Lung (tissue), 12 donors: ENCODE results near the gene ANKS1A. TPM values are rescaled to one million over a fixed set of nuclear protein-coding genes. Genes with fewer than 3 reads are reported as not detected.

Experiments used
- ATAC-seq: fragments of 200-7000 bp; cut with Tn5 transposase; one replicate; pipeline ENCODE4 v1.9.1; 2020; ENCODE audit warnings: moderate number of reproducible peaks; ENCODE audit not compliant: insufficient read depth, low FRiP score
- DNase-seq, 3 donors: peaks; one replicate each; pipeline ENCODE4 v3.0.0-alpha.2; 2013 to 2017
- H3K27ac ChIP-seq, 2 donors: one replicate each; pipeline ENCODE4 v1.5.1; 2013; ENCODE audit warnings: mild to moderate bottlenecking in 2 of 2, moderate library complexity in 2 of 2, control low read depth in 1 of 2, inconsistent platforms in 1 of 2, low read depth in 1 of 2, low read length in 1 of 2
- H3K27me3 ChIP-seq, 3 donors: one replicate each; pipeline ENCODE4 v1.5.1; 2013; ENCODE audit warnings: low read length in 2 of 3; ENCODE audit not compliant: control insufficient read depth in 3 of 3, insufficient read depth in 3 of 3
- H3K36me3 ChIP-seq, 4 donors: one replicate each; pipeline ENCODE4 v1.5.1; 2013; ENCODE audit warnings: low read length in 4 of 4, mild to moderate bottlenecking in 1 of 4, moderate library complexity in 1 of 4; ENCODE audit not compliant: control insufficient read depth in 4 of 4, insufficient read depth in 4 of 4
- H3K4me1 ChIP-seq, 5 donors: one replicate each; pipeline ENCODE4 v1.5.1; 2013; ENCODE audit warnings: low read length in 5 of 5, mild to moderate bottlenecking in 2 of 5, moderate library complexity in 1 of 5; ENCODE audit not compliant: control insufficient read depth in 5 of 5, insufficient read depth in 5 of 5
- H3K4me3 ChIP-seq: one replicate; pipeline ENCODE4 v1.5.1; 2013; ENCODE audit warnings: mild to moderate bottlenecking, control low read depth, moderate library complexity
- H3K9ac ChIP-seq, 2 donors: one replicate each; pipeline ENCODE4 v1.5.1; 2013; ENCODE audit warnings: low read length in 2 of 2, control low read depth in 1 of 2; ENCODE audit not compliant: insufficient read depth in 1 of 2
- H3K9me3 ChIP-seq, 4 donors: one replicate each; pipeline ENCODE4 v1.5.1; 2013; ENCODE audit warnings: low read length in 3 of 4, mild to moderate bottlenecking in 1 of 4, moderate library complexity in 1 of 4; ENCODE audit not compliant: control insufficient read depth in 4 of 4, insufficient read depth in 3 of 4
- WGBS, 2 donors: extraction: QIAGEN DNeasy Blood & Tissue Kit; methylation state at CpG; one replicate each; pipeline ENCODE4 v1.1.7; 2013; 5-methylcytosine and 5-hydroxymethylcytosine counted together
- polyA plus RNA-seq, 2 donors: library from polyadenylated mRNA; stranded (reverse); fragments of 200-250 nt; gene quantifications; one replicate each; pipeline ENCODE4 v1.2.1, GENCODE V29; 2013
- total RNA-seq, 2 donors: library from RNA; depleted of rRNA in 1 of 2; stranded (reverse); fragments of >200 nt in 1 of 2; gene quantifications; one replicate each; pipeline ENCODE4 v1.2.1, GENCODE V29; 2014 to 2021
- TF ChIP-seq, protein P1 (sequence below): IDR thresholded peaks from 2 replicates; pipeline ENCODE4 v1.5.1; 2012; ENCODE audit warnings: mild to moderate bottlenecking; ENCODE audit errors: control extremely low read depth, extremely low read depth
- donor health status: control.
- donor health status: control.
- donor health status: Bipolar disorder and iron deficiency.
- donor health status: healthy.
- donor health status: DM: yes; HTN: yes; CAD: no.

ANKS1A gene
- total and polyA plus RNA-seq, 4 donors: 10.4 to 40.6 (median 24.3) TPM

- H3K36me3 ChIP-seq: peaks cover 0 to 44% (median 8%) of the 10 kb centered on the region in 4 donors
- H3K4me1 ChIP-seq: peaks cover 0 to 4% (median 0%) of the 10 kb centered on the region in 5 donors
- H3K27ac ChIP-seq: no peak overlapping the region
- no peak overlapping the region for H3K4me3 ChIP-seq
- TF ChIP-seq, protein P1, sequence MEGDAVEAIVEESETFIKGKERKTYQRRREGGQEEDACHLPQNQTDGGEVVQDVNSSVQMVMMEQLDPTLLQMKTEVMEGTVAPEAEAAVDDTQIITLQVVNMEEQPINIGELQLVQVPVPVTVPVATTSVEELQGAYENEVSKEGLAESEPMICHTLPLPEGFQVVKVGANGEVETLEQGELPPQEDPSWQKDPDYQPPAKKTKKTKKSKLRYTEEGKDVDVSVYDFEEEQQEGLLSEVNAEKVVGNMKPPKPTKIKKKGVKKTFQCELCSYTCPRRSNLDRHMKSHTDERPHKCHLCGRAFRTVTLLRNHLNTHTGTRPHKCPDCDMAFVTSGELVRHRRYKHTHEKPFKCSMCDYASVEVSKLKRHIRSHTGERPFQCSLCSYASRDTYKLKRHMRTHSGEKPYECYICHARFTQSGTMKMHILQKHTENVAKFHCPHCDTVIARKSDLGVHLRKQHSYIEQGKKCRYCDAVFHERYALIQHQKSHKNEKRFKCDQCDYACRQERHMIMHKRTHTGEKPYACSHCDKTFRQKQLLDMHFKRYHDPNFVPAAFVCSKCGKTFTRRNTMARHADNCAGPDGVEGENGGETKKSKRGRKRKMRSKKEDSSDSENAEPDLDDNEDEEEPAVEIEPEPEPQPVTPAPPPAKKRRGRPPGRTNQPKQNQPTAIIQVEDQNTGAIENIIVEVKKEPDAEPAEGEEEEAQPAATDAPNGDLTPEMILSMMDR: no peak
- no peaks in the 10 kb centered on the region for H3K9me3 ChIP-seq
- DNase-seq (no peak), ATAC-seq (no peak)
- no peaks in the 10 kb centered on the region for H3K27me3 ChIP-seq
- 72 to 77% methylated on average over 15 of the region's 15 CpGs for WGBS, 2 donors
- no peak overlapping the region for H3K9ac ChIP-seq
Observed at GRCh38 chr6:35072051-35072697, 183.1 kb downstream of the ANKS1A start.

- no peak for ATAC-seq
- no peaks in the 10 kb centered on the region for H3K9me3 ChIP-seq
- no peak for DNase-seq
- WGBS, 2 donors: 84 to 89% methylated on average over 9 of the region's 9 CpGs
- no peak overlapping the region for H3K27ac ChIP-seq
- no peaks in the 10 kb centered on the region for H3K27me3 ChIP-seq
- no peak overlapping the region for H3K9ac ChIP-seq
- peaks cover 0 to 4% (median 0%) of the 10 kb centered on the region in 5 donors for H3K4me1 ChIP-seq
- H3K4me3 ChIP-seq: no peak overlapping the region
- peaks cover 0 to 45% (median 8%) of the 10 kb centered on the region in 4 donors for H3K36me3 ChIP-seq
- TF ChIP-seq, protein P1: no peak
Observed at GRCh38 chr6:35072698-35073055, 183.6 kb downstream of the ANKS1A start.

GRCh38 chr6:35073211-35073610 is 184.2 kb downstream of the ANKS1A start:
- peaks cover 0 to 48% (median 7%) of the 10 kb centered on the region in 4 donors for H3K36me3 ChIP-seq
- TF ChIP-seq, protein P1: no peak
- WGBS, 2 donors: 94 to 99% methylated on average over 10 of the region's 10 CpGs
- H3K4me1 ChIP-seq: peaks cover 0 to 4% (median 0%) of the 10 kb centered on the region in 5 donors
- no peaks in the 10 kb centered on the region for H3K9me3 ChIP-seq
- DNase-seq (no peak), ATAC-seq (no peak)
- no peaks in the 10 kb centered on the region for H3K27me3 ChIP-seq
- H3K27ac ChIP-seq: no peak overlapping the region
- no peak overlapping the region for H3K4me3 ChIP-seq
- H3K9ac ChIP-seq: no peak overlapping the region
